ENCODE results near the gene LRFN5. TPM values are rescaled to one million over a fixed set of nuclear protein-coding genes. Genes with fewer than 3 reads are reported as not detected.
"Not testable (repeated sequence)": the region's sequence is repeated elsewhere in the genome, so short reads cannot be mapped to it uniquely, and the experiment has no call there.

Gene LRFN5
- total RNA-seq, 3 donors from 2014 or later = 1.4 to 5.2 (median 3.2) TPM

DNA sequence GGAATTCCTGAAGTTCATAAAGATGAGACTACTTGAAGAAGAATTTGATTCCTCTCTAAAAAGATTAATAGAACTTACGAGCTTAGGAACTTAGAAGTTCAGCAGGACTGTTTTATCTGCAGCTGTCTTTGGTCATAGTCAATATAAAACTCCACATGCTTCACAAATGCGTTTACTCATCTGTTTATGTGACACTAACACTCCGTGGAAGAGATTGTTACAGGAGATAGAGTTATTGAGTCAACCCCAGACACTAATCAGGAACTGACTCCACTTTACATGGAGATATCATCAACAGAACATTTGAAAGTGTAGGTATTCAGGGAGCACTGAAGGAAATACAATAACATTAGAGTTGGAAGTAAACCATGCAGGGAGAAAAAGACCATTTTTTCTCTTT lies 92.8 kb downstream of the LRFN5 start:
- Histone ChIP-seq H3K36me3 (no peaks in the 10 kb centered on the region), H3K27me3 (no peaks in the 10 kb centered on the region), H3K27ac (no peak overlapping the region), H3K4me3 (no peak overlapping the region), H3K4me1 (no peaks in the 10 kb centered on the region), H3K9me3 (no peaks in the 10 kb centered on the region)
- TF ChIP-seq POLR2A (IDR thresholded peaks at IDR 0.05) (no peak), POLR2AphosphoS5 (IDR thresholded peaks at IDR 0.05) (no peak)
- TF ChIP-seq, protein P1, sequence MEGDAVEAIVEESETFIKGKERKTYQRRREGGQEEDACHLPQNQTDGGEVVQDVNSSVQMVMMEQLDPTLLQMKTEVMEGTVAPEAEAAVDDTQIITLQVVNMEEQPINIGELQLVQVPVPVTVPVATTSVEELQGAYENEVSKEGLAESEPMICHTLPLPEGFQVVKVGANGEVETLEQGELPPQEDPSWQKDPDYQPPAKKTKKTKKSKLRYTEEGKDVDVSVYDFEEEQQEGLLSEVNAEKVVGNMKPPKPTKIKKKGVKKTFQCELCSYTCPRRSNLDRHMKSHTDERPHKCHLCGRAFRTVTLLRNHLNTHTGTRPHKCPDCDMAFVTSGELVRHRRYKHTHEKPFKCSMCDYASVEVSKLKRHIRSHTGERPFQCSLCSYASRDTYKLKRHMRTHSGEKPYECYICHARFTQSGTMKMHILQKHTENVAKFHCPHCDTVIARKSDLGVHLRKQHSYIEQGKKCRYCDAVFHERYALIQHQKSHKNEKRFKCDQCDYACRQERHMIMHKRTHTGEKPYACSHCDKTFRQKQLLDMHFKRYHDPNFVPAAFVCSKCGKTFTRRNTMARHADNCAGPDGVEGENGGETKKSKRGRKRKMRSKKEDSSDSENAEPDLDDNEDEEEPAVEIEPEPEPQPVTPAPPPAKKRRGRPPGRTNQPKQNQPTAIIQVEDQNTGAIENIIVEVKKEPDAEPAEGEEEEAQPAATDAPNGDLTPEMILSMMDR (IDR thresholded peaks at IDR 0.05) = no peak
- DNase-seq (ENCODE audit: low spot score in 2 of 2) = no peak
- intact Hi-C loops (cut with DNase I; ENCODE audit: low total_unique reads) = no loop called here

DNA sequence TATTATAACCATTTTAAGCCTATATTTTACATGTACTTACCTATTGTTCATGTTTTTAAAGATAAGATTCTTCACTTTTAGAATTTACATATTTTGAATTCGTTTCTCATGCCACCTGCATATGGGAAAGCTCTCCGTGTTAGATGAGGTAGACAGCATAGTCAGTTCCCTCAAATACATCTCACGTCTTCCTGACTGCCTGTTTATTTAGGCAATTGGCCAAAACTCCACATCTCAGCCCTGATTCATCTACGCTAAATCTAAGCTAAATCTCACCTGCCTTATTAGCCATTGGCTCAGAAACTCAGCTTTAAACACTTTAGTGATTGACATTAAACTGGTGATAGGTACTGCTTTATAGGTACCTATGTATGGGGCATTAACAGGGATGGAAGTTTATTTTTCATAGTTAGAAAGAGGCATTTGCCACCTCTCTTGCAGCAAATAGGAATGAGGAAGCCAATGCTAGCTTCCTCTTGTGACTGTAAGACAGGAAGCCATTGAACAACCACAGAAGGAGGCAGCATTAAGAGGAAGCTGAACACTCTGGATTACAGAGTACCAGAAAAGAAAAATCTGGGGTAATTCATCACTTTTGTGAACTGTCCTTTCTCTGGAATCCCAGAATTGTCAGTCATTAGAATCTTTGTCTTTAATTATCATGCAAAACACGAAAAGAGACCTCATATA lies 111.9 kb downstream of the LRFN5 start:
- H3K27me3 ChIP-seq = no peaks in the 10 kb centered on the region
- no peak overlapping the region for H3K4me3 ChIP-seq
- H3K9me3 ChIP-seq = no peaks in the 10 kb centered on the region
- H3K4me1 ChIP-seq = no peaks in the 10 kb centered on the region
- DNase-seq (ENCODE audit: low spot score in 2 of 2) = no peak
- intact Hi-C loops (cut with DNase I; ENCODE audit: low total_unique reads) = no loop called here
- H3K27ac ChIP-seq = no peak overlapping the region
- no peaks in the 10 kb centered on the region for H3K36me3 ChIP-seq
- TF ChIP-seq, protein P1 (IDR thresholded peaks at IDR 0.05) = no peak
- TF ChIP-seq POLR2A (IDR thresholded peaks at IDR 0.05) = no peak
- TF ChIP-seq POLR2AphosphoS5 (IDR thresholded peaks at IDR 0.05) = no peak

DNA sequence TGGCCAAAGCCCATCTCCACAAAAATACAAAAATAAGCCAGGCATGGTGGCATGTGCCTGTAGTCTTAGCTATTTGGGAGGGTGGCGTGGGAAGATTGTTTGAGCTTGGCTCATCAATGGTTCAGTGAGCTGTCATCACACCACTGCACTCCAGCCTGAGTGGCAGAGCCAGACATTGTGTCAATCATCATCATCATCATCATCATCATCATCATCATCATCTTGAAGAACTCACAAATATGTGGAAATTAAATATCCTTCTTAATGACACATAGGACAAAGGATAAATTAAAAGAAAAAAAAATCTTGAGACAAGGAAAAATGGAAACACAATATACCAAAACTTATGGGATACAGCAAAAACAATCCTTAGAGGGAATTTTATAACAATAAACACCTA lies 132.5 kb downstream of the LRFN5 start:
- no peak for TF ChIP-seq POLR2AphosphoS5 (IDR thresholded peaks at IDR 0.05)
- TF ChIP-seq, protein P1 (IDR thresholded peaks at IDR 0.05) = no peak
- TF ChIP-seq POLR2A (IDR thresholded peaks at IDR 0.05) = no peak
- intact Hi-C loops (cut with DNase I; ENCODE audit: low total_unique reads) = no loop called here
- Histone ChIP-seq H3K4me3 (no peak overlapping the region), H3K9me3 (no peaks in the 10 kb centered on the region), H3K27ac (no peak overlapping the region), H3K36me3 (no peaks in the 10 kb centered on the region), H3K27me3 (no peaks in the 10 kb centered on the region), H3K4me1 (no peaks in the 10 kb centered on the region)
- DNase-seq (ENCODE audit: low spot score in 2 of 2) = no peak

DNA sequence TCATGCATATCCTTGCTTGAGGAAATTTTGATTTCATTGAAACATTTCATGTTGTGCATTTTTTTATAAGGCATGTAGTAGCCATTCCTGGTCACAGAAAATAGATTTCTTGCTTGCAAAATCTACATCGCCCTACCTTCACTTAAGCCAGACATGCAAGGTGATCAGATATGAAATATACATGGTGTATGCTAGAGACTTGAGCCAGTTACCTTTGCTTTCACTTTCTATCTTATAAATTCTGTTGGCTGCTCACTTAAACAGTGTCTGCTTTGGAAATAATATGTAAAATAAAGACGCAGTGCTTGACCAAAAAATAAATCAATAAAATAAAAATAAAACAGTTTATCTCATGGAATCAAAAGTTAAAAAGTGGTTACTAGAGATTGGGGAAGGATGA lies 136.5 kb downstream of the LRFN5 start:
- TF ChIP-seq POLR2AphosphoS5 (IDR thresholded peaks at IDR 0.05) (no peak), POLR2A (IDR thresholded peaks at IDR 0.05) (no peak)
- TF ChIP-seq, protein P1 (IDR thresholded peaks at IDR 0.05) = no peak
- H3K27ac ChIP-seq = no peak overlapping the region
- H3K4me3 ChIP-seq = no peak overlapping the region
- H3K27me3 ChIP-seq = no peaks in the 10 kb centered on the region
- H3K36me3 ChIP-seq = no peaks in the 10 kb centered on the region
- intact Hi-C loops (cut with DNase I; ENCODE audit: low total_unique reads) = no loop called here
- no peak for DNase-seq (ENCODE audit: low spot score in 2 of 2)
- no peaks in the 10 kb centered on the region for H3K9me3 ChIP-seq
- no peaks in the 10 kb centered on the region for H3K4me1 ChIP-seq

DNA sequence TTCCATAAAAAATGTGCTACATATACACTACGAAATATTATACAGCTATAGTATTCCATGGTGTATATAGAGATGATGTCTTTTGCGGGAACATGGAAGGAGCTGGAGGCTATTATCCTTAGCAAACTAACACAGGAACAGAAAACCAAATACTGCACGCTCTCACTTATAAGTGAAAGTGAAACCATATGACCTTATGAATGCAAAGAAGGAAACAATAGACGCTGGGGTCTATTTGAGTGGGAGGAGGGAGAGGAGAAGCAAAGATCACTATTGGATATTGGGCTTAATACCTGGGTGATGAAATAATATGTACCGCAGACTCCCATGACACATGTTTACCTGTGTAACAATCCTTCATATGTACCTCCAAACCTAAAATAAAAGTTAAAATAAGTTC lies 142.8 kb downstream of the LRFN5 start:
- H3K4me3 ChIP-seq = peak overlapping the region; percentile 33 to 54 (median 38)
- no peaks in the 10 kb centered on the region for H3K36me3 ChIP-seq
- DNase-seq (ENCODE audit: low spot score in 2 of 2) = no peak
- intact Hi-C loops (cut with DNase I; ENCODE audit: low total_unique reads) = no loop called here
- no peaks in the 10 kb centered on the region for H3K4me1 ChIP-seq
- H3K27ac ChIP-seq = peak overlapping the region; percentile 28 to 29
- no peaks in the 10 kb centered on the region for H3K9me3 ChIP-seq
- TF ChIP-seq POLR2AphosphoS5 (IDR thresholded peaks at IDR 0.05) (no peak), POLR2A (IDR thresholded peaks at IDR 0.05) (no peak)
- TF ChIP-seq, protein P1 (IDR thresholded peaks at IDR 0.05) = no peak
- no peaks in the 10 kb centered on the region for H3K27me3 ChIP-seq

GRCh38 chr14:41750575-41750974 lies 143.9 kb downstream of the LRFN5 start:
- H3K27me3 ChIP-seq; H3K4me1 ChIP-seq; H3K27ac ChIP-seq; H3K36me3 ChIP-seq; H3K4me3 ChIP-seq; DNase-seq (ENCODE audit: low spot score in 2 of 2); H3K9me3 ChIP-seq; intact Hi-C loops (cut with DNase I; ENCODE audit: low total_unique reads): not testable (repeated sequence)
